Activated naive CD4-positive, alpha-beta T cell treated with Interleukin-2 at 50 U/mL for 16 hours (primary cell): ENCODE data around the gene BAAT.

ENCODE experiments used
- DNase-seq: peaks from one replicate; pipeline ENCODE4 v3.0.0-alpha.2; 2020

BAAT gene

DNA sequence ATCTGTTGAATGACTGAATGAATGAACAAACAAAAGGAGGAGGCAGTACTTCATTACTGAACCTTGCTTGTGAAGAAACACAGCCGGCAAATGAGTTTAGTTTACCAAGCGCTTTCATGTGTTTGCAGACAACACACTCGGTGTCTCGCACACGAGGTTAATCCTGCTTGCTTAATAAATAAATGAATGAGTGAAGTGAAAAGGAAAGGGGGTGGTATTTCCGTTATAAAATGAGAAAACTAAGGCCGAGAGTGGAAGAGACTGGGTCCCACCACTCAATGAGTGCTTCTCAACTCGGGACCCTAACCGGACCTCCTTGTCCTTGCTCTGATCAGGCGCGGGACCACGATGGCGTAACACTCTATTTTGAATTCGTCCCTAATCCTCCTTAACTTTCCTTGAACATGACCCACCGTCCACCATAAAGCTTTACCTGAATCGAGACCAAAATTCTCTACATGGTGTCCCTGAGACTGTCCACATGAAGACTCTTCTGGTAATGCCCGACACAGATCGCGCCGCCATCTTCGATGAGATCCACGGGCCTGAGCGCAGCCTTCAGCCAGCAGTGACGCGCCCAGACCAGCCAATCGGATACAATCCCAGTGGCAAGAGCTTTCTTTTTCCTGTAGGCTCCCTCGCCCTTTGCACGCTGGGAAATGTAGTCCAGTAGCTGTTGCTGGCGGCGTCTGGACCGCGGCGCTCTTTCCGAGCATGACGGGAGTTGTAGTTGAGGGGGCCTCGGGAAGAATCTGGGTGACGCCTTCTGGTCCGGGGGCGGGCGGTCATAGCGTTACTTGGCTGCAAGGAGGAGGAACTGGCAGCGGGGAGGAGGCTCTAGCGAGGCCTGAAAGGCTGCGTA, 13.5 kb upstream of the BAAT start, which contains the start of the genes MRPL50 and ZNF189:
MRPL50 (minus strand) TSS at position 551 of the 862 bp plus-strand sequence; CDS start at position 525, 26 bp downstream.
ZNF189 (plus strand) TSS at position 784 of the 862 bp plus-strand sequence. CDS start 306 bp downstream, outside the sequence.
- DNase-seq = peak; percentile 97

DNA sequence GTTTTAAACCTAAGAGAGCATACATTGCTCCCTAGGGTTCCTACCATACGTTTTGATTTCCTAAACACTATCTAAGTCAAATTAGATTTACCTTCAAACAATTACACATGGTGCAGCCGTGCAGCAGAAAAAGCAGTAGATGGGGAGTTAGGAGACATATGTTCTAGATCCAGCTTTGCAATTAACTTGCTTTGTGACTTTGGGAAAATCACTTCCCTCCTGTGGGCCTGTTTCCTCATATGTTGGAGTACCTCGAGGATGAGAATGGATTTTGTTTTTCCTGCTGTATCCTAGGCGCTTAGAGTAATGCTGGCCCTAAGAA, 12.9 kb upstream of the BAAT start:
- no peak for DNase-seq

GRCh38 chr9:101394687-101395086, 9.9 kb upstream of the BAAT start:
- no peak for DNase-seq

GRCh38 chr9:101393135-101393534, 8.3 kb upstream of the BAAT start:
- DNase-seq = no peak

DNA sequence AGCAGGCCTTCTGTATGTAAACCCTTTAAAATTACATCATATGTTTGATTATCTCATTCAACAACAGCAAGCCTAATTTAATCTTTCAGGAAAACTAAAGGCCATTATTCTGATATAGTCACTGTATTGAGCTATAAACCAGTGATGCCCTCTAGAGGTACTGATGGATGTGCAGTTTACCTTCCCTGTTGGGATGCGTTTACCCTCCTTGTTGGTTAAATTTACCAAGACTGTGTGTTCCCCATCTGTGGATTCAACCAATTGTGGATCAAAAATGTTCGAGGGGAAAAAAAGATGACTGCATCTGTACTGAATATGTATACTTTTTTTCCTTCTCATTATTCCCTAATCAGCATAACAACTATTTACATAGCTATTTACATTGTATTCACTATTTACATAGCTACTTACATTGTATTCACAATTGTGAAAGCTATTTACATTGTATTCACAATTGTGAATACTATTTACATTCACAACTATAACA, 3.7 kb upstream of the BAAT start:
- no peak for DNase-seq

DNA sequence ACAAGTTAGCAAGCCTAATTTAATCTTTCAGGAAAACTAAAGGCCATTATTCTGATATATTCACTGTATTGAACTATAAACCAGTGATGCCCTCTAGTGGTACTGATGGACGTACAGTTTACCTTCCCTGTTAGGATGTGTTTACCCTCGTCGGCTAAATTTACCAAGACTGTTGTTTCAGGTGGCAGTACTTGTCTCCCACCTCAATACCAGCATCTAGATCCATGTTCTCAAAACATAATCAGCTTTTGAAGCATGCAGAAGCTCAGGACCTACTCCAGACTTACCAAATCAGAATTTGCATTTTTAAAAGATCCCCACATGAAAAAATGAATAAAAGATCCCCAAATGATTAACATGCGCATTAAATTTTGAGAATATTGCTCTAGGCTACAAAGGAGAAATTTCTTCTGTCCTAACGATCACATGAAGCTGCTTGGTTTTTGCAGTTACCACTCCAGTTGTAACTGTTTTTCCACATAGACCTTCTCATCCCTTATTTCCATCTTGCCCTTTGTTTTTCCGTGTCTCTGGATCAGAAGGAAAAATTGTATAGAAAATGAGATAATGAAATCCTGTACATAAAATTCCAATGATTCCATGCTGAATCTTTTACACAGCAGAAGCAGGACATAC, 3.2 kb upstream of the BAAT start:
- DNase-seq = no peak

- no peak for DNase-seq
Observed at GRCh38 chr9:101383361-101383760, 1.4 kb downstream of the BAAT start.

DNA sequence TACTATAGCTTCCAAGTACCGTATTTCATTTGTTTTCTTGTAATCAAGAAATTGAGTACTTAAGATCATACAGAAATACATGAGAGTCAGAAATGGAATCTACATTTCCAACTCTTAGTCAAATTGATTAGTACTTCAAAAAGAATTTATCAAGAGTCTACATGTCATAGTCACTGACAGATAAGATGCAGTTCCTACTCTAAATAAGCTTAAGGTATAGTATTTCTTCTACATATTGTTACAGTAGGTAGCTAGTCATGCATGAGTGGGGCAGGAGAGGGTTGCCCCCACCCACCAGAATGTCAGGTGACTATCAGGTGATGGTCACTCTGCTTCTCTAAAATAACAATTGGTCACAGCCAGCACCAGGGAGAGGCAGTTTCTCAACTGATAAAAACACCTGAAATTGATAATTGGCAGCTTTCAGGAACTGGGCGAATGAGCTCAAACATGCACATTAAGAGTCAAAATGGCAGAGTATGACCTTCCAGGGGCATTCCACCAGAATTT, 2.9 kb downstream of the BAAT start:
- no peak for DNase-seq

- DNase-seq = no peak
Observed at GRCh38 chr9:101381118-101381517, 3.7 kb downstream of the BAAT start.

DNA sequence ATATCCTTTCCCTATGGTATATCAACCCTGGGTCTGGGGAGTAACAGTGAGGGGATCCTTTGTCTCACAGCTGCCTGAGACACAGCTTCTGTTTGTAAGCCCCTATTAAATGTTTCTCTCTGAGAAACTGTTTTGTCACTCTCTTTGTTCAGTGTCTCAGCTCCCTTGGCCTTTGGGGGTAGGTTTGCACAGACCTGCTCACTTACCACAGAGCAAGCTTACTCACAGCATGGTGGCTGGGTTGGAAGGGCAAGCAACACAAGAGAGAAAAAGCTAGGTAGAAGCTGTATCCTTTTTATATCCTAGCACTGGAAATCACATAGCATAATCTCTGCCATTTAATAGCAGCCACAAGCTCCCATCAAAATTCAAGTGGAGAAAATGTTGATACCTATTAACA, 4.5 kb downstream of the BAAT start:
- no peak for DNase-seq

DNA sequence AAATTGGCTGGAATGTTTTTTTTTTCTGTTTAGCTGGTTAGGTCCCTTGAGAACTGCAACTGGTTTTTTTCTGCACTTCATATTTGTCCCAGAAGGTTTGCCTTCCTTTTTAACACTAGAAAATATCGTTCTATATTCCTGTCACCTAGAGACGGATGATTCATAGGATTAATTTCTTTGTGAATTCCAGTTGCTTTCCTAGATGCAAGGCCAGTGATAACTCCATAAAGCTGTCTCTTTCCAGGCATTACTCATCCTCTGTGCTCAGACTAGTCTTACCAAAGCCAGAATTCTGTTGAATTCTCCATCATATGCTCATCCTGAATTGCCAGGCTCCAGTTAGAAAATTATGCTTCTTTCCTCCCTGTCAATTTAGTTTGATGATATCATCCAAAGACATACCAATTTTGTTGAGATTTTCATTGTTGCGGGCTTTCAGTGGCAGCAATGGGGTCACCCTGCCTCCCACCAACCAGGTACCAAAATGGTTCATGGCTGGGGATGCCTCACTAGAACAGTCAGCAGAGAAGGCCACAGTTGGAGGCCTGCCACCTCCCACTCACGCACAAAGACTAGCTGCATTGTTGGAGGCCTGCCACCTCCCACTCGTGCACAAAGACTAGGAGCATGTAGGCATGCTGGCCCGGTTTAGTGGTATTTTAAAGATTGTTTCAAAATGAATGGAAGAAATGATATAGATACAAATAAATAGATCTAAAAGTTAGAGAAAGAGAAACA, 8.5 kb downstream of the BAAT start:
- no peak for DNase-seq

GRCh38 chr9:101375546-101375945, 9.3 kb downstream of the BAAT start:
- no peak for DNase-seq

DNA sequence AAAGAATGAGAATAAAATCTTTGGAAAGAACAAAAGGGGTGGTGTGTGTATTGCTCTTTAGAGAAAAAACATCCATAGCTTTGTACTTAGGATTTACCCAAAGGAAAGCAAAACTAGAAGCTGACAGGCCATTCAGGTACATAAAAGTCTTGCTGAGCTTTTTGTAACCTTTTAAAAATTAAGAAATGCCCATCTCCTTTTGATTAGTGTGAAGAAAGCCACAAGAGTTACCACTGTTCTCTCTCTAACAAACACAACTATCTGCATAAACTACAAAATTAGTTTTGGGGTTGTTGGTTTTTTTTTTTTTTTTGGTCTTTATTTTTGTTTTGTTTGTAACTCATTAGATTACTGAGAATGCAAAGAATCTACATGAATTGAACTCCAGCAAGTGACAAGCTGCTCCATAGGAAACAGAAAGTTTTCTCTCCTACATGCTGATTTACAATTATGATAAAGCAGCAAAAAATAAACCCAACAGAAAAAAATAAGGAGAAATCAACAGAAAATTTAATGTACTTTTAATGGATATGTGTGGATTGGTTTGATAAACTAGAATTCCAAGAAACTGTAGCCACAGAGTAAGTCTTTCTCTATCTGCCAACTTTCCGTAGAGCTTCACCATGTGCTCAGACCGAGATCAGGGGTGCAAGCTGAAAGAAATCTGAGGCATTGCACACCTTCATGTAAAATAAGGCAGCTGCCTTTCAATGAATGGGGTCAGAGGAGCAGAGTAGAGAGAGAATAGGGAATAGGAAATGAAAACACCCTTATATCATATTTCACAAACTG, 12.3 kb downstream of the BAAT start:
- no peak for DNase-seq

DNA sequence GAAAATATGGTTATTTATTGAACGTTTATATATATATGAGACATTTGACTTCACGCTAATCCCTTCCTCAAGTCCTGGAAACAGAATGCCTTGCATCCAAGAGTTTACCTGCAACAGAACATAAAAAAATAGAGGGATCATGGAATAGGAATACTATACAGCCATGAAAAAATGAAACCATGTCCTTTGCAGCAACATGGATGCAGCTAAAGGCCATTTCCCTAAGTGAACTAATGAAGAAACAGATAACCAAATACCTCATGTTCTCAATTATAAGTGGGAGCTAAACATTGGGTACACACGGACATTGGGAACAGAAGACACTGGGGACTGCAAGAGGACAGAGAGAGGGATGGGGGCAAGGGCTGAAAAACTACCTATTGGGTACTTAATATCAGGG, 13.0 kb downstream of the BAAT start:
- no peak for DNase-seq

DNA sequence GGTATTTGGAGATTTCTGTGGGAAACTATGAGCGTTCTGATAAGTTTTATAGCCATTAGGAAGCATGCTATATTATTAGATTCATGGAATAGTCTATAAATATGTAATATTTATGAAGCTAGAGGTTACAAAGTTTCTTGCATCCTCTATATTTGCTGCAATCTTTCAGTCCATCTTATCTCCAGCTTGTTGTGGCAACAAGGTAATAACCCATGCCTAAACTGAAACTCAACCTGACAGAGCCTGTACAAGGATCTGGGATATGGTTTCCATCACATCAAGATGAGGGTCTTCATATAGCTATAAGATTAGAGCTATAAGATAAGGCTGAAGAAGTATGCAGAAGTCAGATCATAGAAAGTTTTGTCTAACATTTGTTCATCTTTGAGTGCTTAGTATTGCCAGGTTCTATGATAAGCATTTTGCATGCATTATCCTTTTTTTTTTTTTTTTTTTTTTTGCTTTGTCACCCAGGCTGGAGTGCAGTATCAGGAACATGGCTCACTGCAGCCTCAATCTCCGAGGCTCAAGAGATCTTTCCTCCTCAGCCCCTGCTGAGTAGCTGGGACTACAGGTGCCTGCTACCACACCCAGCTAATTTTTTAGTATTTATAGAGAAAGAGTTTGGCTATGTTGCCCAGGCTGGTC, 14.8 kb downstream of the BAAT start:
- no peak for DNase-seq

- no peak for DNase-seq
Observed at GRCh38 chr9:101369286-101369685, 15.5 kb downstream of the BAAT start.

DNA sequence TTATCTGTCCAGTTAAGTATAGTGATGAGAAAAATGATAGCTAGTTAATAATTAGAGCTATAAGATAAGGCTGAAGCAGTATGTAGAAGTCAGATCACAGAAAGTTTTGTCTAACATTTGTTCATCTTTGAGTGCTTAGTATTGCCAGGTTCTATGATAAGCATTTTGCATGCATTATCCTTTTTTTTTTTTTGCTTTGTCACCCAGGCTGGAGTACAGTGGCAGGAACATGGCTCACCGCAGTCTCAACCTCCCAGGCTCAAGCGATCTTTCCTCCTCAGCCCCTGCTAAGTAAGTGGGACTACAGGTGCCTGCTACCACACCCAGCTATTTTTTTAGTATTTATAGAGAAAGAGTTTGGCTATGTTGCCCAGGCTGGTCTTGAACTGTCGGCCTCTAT, 17.5 kb downstream of the BAAT start:
- no peak for DNase-seq

DNA sequence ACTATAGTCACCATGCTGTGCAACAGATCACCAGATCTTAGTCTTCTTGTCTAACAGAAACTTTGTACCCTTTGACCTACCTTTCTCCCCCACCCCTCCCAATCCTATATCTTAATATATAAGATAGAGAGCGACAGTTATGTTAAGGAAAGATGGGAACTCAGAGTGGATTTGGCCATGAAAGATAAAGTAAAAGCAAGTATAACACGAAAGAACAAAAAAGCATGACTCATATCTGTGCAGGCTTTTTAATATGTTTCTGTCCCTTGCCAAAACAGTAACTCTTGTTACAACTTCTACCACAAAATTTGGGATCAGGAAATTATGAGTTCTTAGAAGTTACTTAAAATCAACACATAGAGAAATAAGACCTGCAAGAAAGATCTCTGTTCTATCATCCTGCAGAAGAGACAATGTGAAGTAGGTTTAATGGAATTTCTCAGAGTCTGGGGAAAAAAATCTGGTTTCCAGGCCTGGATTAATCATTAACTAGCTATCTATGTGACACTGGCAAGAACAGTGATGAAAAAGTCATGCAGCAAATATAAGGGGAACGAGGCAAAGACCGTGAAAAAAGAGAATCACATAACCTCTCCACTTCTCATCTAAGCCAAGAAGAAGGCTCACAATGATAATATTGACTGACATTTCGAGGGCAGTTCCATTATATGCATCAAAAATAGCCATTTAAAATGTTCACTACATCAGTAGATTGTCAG, 18.6 kb downstream of the BAAT start:
- DNase-seq = no peak

DNA sequence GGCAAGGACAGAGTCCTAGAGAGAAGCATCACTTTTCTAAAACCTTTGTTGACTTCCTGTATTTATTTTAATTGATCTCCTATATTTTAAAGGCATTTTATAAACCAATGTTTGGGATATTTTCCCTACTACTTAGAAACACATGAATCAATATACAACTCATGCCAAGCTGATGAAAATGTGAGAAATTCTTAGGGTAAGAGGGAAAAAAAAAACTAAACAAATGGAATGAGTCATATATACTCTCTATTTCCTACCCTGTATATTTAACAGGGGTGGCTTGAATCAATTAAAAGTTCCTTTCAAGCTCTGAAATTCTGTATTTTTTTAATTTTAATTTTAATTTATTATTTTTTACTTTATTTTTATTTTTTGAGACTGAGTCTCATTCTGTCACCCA, 19.6 kb downstream of the BAAT start:
- no peak for DNase-seq

DNA sequence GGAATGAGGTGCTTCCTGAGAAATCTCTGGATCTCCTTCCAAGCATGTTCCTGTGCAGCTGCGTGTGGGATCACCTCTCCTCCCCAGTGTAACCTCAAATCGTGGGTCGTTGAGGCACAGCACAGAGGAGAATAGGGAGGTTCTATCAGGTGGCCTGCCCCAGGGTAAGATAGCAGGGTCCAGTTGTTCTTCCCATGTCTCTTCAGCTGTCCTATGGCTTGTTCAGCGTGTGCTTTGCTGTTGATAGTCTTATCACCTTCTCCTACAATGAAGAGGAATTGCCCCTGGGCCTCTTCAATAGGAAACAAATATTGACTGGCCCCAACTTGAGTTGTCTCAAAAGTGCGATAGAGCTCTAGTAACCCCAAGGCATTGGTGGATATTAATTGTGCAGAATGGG, 22.4 kb downstream of the BAAT start:
- no peak for DNase-seq

GRCh38 chr9:101360647-101361046, 24.2 kb downstream of the BAAT start:
- no peak for DNase-seq
